Endometrial microvascular endothelial cells (primary cell): ENCODE results near the gene DDAH2. TPM values are rescaled to one million over a fixed set of nuclear protein-coding genes. Genes with fewer than 3 reads are reported as not detected.

Experiments
- in situ Hi-C: cut with HindIII; loops from 2 replicates; pipeline ENCODE4 v1.10.0; 2017; ENCODE audit warnings: low sequenced_read_pairs, low pct_unique_long_range_greater_than_20kb; ENCODE audit errors: inconsistent ontology term
- total RNA-seq: library from RNA; depleted of rRNA; stranded (reverse); fragments of >200 nt; gene quantifications from one replicate; pipeline ENCODE4 v1.2.3, GENCODE V29; 2015; ENCODE audit errors: inconsistent ontology term

Gene DDAH2
- 64.2 TPM for total RNA-seq

- in situ Hi-C loops: no loop called here
Observed at GRCh38 chr6:31728767-31729514, at the start of gene DDAH2. Gene DDAH2 (minus strand): TSS chr6:31729299. CDS start chr6:31729161, 138 bp downstream.

- in situ Hi-C loops: no loop called here
Observed at GRCh38 chr6:31778193-31778592, 49.1 kb upstream of the DDAH2 start.

GRCh38 chr6:31777667-31778050 lies 48.6 kb upstream of the DDAH2 start:
- in situ Hi-C loops: no loop called here

DNA sequence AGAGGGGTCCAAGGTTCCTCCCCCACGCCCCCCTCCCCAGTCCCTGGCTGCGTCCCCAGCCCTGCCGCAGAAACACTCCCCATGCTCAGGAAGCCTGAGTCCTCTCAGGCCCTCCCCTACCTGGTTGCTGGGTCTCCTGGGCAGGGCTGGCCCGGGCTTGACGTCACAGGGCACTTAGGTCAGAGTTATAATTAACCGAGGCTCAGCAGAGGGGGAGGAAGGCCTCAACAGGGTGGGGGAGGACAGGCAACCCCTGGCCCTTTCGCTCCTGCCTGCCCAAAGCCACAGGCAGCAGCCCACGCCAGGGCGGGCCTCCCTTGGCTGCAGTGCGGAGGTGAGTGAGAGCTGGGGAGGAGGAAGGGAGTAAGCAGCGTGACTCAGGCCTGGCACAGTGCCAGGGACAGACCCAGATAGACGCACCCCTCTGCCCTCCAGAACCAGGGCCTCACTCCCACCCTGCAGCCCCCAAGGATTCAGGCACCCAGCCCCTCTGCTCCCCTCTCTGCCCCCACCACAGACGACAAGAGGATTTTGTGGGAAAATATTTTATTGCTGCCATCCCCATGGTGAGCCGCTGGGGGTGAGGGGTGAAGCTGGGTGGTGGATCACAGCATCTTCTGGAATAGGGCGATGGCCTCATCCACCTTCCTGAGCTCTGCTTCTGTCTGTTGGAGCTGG lies 48.0 kb upstream of the DDAH2 start, which contains the start of gene VWA7:
Gene VWA7 (minus strand): TSS at position 340 of the 678 bp plus-strand sequence. CDS start 549 bp downstream, outside the sequence.
- in situ Hi-C loops: no loop called here

DNA sequence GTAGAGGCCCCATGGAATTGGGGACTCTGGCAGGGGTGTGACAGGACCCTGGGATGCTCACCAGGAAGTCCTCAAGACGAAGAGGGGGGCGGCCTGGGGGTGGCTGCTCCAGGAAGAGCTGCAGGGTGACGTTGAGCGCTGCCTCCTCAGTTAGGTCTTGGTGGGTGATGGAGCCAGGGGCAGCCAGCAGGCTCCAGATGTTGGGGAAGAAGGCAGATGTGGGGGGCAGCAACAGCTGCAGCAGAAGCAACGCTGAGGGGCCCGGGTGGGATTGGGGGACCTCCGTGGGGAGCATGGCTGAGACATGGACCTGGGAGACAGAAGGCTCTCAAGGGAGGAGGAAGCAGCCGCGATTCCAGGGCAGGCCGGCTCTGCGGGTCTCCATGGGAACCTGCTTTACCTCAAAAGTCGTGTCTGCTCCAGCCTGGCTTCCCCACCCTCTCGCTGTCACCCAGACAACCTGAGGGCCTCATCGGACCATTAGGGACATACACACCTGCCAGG lies 47.4 kb upstream of the DDAH2 start:
- in situ Hi-C loops: no loop called here

DNA sequence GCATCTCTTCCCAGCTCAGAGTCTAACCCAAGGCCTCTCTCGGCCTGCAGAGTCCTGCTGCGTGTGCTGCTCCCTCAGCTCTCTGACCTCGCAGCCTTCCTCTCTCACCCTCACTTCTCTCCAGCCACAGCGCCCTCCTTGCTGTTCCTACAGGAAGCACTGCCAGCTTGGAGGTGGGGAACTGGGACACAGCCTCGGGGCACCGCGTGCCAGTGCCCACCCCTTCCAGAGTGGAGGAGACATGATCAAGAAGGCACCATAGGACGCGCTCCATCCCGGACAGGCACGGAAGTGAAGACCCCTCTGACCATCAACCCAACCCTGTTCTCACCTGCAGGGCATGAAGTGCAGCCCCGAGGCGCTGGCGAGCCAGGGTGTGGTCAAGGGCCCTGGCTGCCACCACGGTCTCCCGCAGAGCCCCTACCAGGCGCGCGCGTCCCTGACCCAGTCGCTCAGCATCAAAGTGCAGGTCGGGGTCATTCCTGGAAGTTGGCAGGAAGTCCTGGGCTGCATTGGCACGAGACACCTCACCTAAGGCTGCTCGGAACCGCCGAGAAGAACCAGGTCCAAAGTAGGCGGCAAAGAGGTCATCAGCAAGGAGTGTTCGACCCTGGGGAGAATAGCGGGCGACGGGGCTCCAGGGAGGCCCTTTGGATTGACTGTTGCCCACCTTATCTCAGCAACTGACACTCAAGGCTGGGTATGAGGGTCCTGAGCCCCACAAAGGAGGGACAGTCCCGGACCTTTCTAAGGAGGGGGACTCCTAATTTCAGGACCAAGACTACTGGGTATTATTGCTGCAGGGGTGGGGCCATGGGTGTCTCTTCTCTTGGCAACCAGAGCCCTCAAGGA lies 46.8 kb upstream of the DDAH2 start:
- in situ Hi-C loops: no loop called here

DNA sequence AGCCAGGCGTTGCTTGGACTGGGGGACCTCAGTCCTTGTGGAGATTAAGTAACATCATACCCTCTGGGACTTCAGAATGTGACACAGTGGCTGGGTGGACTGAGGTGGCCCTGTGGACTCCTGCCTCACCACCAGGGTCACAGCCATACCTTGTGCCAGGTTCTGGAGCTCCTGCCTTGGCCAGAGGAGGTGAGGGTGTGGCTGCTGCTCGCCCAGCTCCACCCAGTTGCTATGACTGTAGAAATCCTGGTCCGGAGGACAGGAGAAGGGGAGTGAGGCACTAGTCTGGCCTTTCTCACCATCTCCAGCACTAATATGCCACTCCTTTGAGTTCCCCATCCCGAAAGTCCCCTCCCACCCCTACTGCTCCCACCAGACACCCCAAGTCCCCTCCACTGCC lies 46.1 kb upstream of the DDAH2 start:
- in situ Hi-C loops: no loop called here

DNA sequence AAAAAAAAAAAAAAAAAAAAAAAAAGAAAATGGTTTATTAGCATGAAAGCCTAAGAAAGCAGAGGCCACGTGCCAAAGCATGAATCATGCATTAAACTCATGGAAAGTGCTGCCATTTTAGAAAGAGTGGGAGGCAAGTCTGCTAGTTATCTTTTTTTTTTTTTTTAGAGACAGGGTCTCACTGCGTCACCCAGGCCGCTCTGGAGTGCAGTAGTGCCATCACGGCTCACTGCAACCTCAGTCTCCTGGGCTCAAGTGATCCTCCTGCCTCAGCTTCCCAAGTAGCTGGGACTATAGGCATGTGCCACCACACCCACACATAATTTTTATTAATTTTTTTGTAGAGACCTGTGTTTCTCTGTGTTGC lies 42.9 kb upstream of the DDAH2 start:
- in situ Hi-C loops: no loop called here

DNA sequence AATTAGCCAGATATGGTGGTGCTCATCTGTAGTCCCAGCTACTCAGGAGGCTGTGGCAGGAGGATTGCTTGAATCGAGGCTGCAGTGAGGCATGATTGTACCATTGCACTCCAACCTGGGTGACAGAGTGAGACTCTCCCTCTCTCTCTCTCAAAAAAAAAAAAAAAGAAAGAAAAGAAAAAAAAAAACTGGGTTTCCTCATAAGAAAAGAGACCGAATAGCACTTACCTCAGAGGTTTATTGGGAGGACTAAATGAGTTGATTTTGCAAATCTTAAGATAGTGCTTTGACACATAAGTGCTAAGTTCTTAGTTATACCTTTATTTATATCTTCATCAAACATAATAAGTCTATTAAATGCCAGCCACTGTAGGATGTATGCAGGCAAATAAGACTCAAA lies 41.8 kb upstream of the DDAH2 start:
- in situ Hi-C loops: no loop called here

GRCh38 chr6:31769684-31770371 lies 40.7 kb upstream of the DDAH2 start:
- in situ Hi-C loops: no loop called here

- in situ Hi-C loops: no loop called here
Observed at GRCh38 chr6:31768363-31769257, 39.5 kb upstream of the DDAH2 start.

DNA sequence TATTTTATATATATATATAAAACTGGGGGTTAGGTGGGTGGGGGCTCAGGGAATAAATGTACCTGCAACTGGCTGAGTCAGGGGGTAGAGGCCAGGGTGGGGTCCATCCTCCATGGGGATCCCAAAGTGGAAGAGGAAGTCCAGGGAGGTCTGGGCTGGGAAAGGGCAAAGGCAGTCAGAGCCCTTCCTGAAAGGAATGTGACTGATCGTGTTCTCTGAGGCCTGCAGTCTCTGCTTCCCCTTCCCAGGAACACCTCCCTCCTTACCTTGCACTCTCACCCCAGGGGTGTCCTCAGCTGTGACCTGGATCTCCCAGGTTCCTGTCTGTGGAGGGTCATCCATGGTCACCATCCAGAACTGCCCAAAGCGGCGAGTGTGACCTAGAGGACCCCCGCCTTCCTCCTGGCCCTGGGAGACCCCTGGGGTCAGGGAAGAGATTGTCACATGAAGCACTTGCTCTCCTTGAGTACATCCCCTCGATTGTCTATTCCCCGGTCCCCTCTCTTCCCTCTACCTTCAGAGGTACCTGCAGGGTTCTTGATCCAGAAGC lies 38.1 kb upstream of the DDAH2 start:
- in situ Hi-C loops: no loop called here

GRCh38 chr6:31765910-31766794 lies 37.1 kb upstream of the DDAH2 start:
- in situ Hi-C loops: no loop called here

GRCh38 chr6:31765559-31765909 lies 36.4 kb upstream of the DDAH2 start:
- in situ Hi-C loops: no loop called here

DNA sequence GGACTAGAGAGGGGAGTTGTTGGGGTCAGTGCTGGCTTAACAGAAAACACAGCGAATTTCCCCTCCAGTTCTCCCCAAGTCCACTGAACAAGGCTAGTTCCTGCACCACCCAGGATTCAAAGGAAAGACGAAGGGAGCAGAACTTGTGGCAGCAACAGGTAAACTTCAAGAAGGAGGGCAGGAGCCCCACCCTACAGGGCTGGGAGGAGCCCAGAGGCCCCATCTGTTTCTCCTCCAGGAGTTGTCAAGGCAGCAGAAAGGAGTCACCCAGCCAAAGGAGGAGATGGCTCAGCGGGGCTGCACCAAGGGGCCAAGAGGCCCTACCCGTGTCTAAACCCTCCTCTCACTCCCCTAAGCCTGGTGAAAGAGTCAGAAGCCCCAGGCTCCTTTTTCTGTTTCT lies 35.1 kb upstream of the DDAH2 start:
- in situ Hi-C loops: no loop called here

DNA sequence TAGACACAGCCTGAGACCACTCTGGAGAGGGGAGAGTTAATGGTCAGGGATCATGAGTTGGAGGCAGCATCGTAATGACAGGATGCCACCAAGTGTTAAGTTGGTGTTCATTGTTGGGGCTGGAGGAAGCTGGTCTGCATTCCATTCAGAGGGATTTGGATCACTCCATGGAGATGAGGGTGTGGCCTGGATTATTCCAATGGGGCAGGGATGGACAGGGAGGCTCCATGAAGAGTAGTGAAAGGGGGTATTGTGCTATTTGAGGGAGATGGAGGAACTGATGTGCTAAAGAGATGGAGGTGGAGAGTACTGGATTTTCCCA lies 34.5 kb upstream of the DDAH2 start:
- in situ Hi-C loops: no loop called here
